DMS53 (cell line): Measurements from ENCODE around the gene GIMAP6.
"Not testable (repeated sequence)": the region's sequence is repeated elsewhere in the genome, so short reads cannot be mapped to it uniquely, and the experiment has no call there.

Experiments
- DNase-seq: peaks from one replicate; lab custom pipeline; 2025; lab: John Stamatoyannopoulos, UW

The GIMAP6 gene

GRCh38 chr7:150631866-150632864, at the start of gene GIMAP6:
Gene GIMAP6 (minus strand): TSS chr7:150632385. CDS start chr7:150630142, 2,243 bp downstream.
- no peak for DNase-seq

- DNase-seq = not testable (repeated sequence)
These were observed 48.2 kb upstream of the GIMAP6 start for GRCh38 chr7:150680364-150680763.

- DNase-seq = not testable (repeated sequence)
These were observed 46.4 kb upstream of the GIMAP6 start for GRCh38 chr7:150678601-150679000.

- DNase-seq = not testable (repeated sequence)
These were observed 44.7 kb upstream of the GIMAP6 start for GRCh38 chr7:150676854-150677253.

GRCh38 chr7:150676276-150676675, 44.1 kb upstream of the GIMAP6 start:
- DNase-seq = not testable (repeated sequence)

GRCh38 chr7:150675714-150676113, 43.5 kb upstream of the GIMAP6 start:
- DNase-seq = no peak

GRCh38 chr7:150671798-150672585, 39.8 kb upstream of the GIMAP6 start:
- DNase-seq = not testable (repeated sequence)

- DNase-seq = no peak
These were observed 36.8 kb upstream of the GIMAP6 start for GRCh38 chr7:150668977-150669376.

- no peak for DNase-seq
These were observed 36.3 kb upstream of the GIMAP6 start for GRCh38 chr7:150668472-150668911.

- DNase-seq = no peak
These were observed 34.2 kb upstream of the GIMAP6 start for GRCh38 chr7:150666412-150666811.

- DNase-seq = no peak
These were observed 33.7 kb upstream of the GIMAP6 start for GRCh38 chr7:150665896-150666295.

- no peak for DNase-seq
These were observed 33.0 kb upstream of the GIMAP6 start for GRCh38 chr7:150665089-150665748.

GRCh38 chr7:150663802-150664494, 31.8 kb upstream of the GIMAP6 start:
- DNase-seq = no peak

- DNase-seq = not testable (repeated sequence)
These were observed 30.6 kb upstream of the GIMAP6 start for GRCh38 chr7:150662821-150663220.

- no peak for DNase-seq
These were observed 28.9 kb upstream of the GIMAP6 start for GRCh38 chr7:150660939-150661613.

- DNase-seq = no peak
These were observed 25.3 kb upstream of the GIMAP6 start for GRCh38 chr7:150657526-150657925.

- no peak for DNase-seq
These were observed 23.9 kb upstream of the GIMAP6 start for GRCh38 chr7:150656047-150656446.

- DNase-seq = no peak
These were observed 22.5 kb upstream of the GIMAP6 start for GRCh38 chr7:150654692-150655091.

- no peak for DNase-seq
These were observed 16.8 kb upstream of the GIMAP6 start for GRCh38 chr7:150649080-150649385.

- DNase-seq = no peak
These were observed 16.3 kb upstream of the GIMAP6 start for GRCh38 chr7:150648353-150649079.
